GM12891 (cell line): ENCODE data around the gene ADGRL3.

ENCODE experiments used
- PAX5 ChIP-seq: IDR thresholded peaks from 2 replicates; pipeline ENCODE4 v1.6.1; 2011; ENCODE audit warnings: low read length, moderate library complexity, mild to moderate bottlenecking; ENCODE audit not compliant: insufficient read depth, severe bottlenecking
- POLR2AphosphoS5 ChIP-seq: IDR thresholded peaks from 2 replicates; pipeline ENCODE4 v1.6.1; 2011; ENCODE audit warnings: low read depth, low read length, control low read depth
- TAF1 ChIP-seq: IDR thresholded peaks from 2 replicates; pipeline ENCODE4 v1.6.1; 2011; ENCODE audit warnings: low read depth, low read length, control low read depth

DNA sequence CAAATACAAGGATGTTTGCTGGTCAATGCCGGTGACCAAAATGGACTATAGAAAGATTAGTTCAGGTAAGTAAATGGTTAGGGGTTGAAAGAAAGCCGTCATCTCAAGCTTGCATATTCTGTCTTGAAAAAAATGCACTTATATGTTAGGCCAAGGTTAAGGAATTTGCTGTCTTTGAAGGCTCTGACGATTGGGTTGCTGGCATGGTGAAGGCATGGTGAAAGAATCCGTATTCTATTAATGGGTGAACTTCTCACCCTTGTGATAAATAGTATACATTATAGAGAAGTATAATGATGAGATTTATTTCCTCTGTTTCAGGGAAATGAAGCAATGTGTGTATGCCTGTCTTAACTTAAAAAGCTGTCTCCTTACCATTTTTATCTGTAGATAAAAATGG, 132.6 kb downstream of the ADGRL3 start:
- TF ChIP-seq POLR2AphosphoS5 = no peak
- TF ChIP-seq TAF1 = no peak
- TF ChIP-seq PAX5 = no peak
